ENCODE data around the gene ERBIN.

The ERBIN gene

GRCh38 chr5:65992630-65993029 lies 66.3 kb downstream of the ERBIN start:
- DNase-seq (ENCODE audit: extremely low read depth, low read depth), result no peak
- TF ChIP-seq CTCF (IDR thresholded peaks at IDR 0.05; ENCODE audit: low read depth, low read length), result no peak

- no peak for TF ChIP-seq CTCF (IDR thresholded peaks at IDR 0.05; ENCODE audit: low read depth, low read length)
- DNase-seq (ENCODE audit: extremely low read depth, low read depth), result no peak
These were observed 67.9 kb downstream of the ERBIN start for GRCh38 chr5:65994117-65994786.

- no peak for DNase-seq (ENCODE audit: extremely low read depth, low read depth)
- TF ChIP-seq CTCF (IDR thresholded peaks at IDR 0.05; ENCODE audit: low read depth, low read length), result no peak
These were observed 72.8 kb downstream of the ERBIN start for GRCh38 chr5:65999061-65999723.

DNA sequence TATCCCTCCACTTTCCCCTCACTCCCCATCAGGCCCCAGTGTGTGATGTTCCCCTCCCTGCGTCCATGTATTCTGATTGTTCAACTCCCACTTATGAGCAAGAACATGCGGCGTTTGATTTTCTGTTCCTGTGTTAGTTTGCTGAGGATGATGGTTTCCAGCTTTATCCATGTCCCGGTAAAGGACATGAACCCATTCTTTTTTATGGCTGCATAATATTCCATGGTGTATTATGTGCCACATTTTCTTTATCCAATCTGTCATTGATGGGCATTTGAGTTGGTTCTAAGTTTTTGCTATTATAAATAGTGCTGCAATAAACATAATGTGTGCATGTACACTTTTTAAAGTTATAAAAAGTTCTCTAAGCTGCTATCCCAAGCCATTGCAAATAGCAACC lies 75.6 kb downstream of the ERBIN start:
- no peak for DNase-seq (ENCODE audit: extremely low read depth, low read depth)
- no peak for TF ChIP-seq CTCF (IDR thresholded peaks at IDR 0.05; ENCODE audit: low read depth, low read length)

GRCh38 chr5:66002415-66002814 lies 76.0 kb downstream of the ERBIN start:
- DNase-seq (ENCODE audit: extremely low read depth, low read depth), result no peak
- no peak for TF ChIP-seq CTCF (IDR thresholded peaks at IDR 0.05; ENCODE audit: low read depth, low read length)

DNA sequence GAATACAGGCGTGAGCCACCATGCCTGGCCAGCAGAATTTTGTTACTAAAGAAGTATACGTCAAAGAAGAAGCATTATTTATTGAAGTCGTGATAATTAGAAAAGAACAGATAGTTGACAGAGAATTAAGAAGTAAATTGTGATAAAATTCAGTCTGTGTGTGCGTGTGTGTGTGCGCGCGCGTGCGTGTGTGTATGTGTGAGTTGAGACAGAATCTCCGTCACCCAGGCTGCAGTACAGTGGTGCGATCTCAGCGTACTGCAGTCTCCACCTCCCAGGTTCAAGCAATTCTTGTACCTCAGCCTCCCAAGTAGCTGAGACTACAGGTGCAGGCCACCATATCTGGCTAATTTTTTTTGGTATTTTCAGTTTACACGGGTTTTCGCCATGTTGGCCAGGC lies 77.8 kb downstream of the ERBIN start:
- no peak for TF ChIP-seq CTCF (IDR thresholded peaks at IDR 0.05; ENCODE audit: low read depth, low read length)

DNA sequence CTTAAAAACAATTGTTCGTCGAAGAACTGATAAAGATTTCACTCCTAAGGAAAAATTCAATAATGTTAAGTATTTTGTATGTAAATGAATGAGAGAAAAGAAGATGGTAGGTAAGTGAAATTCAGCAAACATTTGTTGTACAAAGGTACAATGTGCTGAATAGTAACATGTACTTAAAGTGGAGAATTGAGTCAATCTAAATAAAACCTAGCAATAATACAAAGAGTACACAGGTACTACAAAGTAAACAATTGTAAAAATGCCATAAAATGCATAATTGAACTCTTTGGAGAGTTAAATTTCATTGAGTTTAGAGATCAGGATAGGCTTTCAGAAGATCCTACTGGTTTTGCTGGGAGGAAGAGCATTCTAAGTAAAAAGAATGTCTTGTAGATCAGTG lies 82.9 kb downstream of the ERBIN start:
- no peak for TF ChIP-seq CTCF (IDR thresholded peaks at IDR 0.05; ENCODE audit: low read depth, low read length)
- DNase-seq (ENCODE audit: extremely low read depth, low read depth), result no peak

More for the DNA sequence above, 77.8 kb downstream of the ERBIN start:
- no peak for DNase-seq (ENCODE audit: extremely low read depth, low read depth)
